Measurements from ENCODE around the gene CACNA1B.

GRCh38 chr9:138046641-138047301 is 169.2 kb downstream of the CACNA1B start:
- no peak for TF ChIP-seq ZC3H8 (IDR thresholded peaks at IDR 0.05)
- no peak for TF ChIP-seq LARP7 (IDR thresholded peaks at IDR 0.05)
- TF ChIP-seq, protein P1, sequence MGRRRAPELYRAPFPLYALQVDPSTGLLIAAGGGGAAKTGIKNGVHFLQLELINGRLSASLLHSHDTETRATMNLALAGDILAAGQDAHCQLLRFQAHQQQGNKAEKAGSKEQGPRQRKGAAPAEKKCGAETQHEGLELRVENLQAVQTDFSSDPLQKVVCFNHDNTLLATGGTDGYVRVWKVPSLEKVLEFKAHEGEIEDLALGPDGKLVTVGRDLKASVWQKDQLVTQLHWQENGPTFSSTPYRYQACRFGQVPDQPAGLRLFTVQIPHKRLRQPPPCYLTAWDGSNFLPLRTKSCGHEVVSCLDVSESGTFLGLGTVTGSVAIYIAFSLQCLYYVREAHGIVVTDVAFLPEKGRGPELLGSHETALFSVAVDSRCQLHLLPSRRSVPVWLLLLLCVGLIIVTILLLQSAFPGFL (CRISPR knock-in tag; IDR thresholded peaks at IDR 0.05), result no peak
- TF ChIP-seq TBP (optimal IDR thresholded peaks at IDR 0.05; ENCODE audit: low read depth, low read length), result no peak
- no peak for TF ChIP-seq CTCF (IDR thresholded peaks at IDR 0.05 in 2 of 3, conservative IDR thresholded peaks at IDR 0.05 in 1 of 3; ENCODE audit: insufficient read depth in 2 of 3, low read depth in 1 of 3, low read length in 3 of 3)
